GM23338 (cell line): ENCODE measurements around the gene ULBP1. TPM values are rescaled to one million over a fixed set of nuclear protein-coding genes. Genes with fewer than 3 reads are reported as not detected.
"Not testable (repeated sequence)": the region's sequence is repeated elsewhere in the genome, so short reads cannot be mapped to it uniquely, and the experiment has no call there.

ENCODE experiments used
- ATAC-seq: fragments of 200-7000 bp; cut with Tn5 transposase; 3 replicates; pipeline ENCODE4 v1.9.1; 2020
- DNase-seq: peaks from one replicate; pipeline ENCODE4 v3.0.0-alpha.2; 2015; ENCODE audit warnings: low spot score
- H2AFZ ChIP-seq: fragments of 200-600 bp; sonication (generic); 2 replicates; pipeline ENCODE4 v1.8.0; 2016; ENCODE audit warnings: antibody characterized with exemption, mild to moderate bottlenecking, moderate library complexity
- H3F3A ChIP-seq: fragments of 200-600 bp; sonication (generic); replicated peaks from 2 replicates; pipeline ENCODE4 v1.8.0; 2017; ENCODE audit warnings: antibody characterized with exemption, mixed run types, low read depth
- H3K27ac ChIP-seq: fragments of 200-600 bp; sonication (generic); 2 replicates; pipeline ENCODE4 v1.6.1; 2016; ENCODE audit warnings: low read depth
- H3K27me3 ChIP-seq: fragments of 200-600 bp; sonication (generic); 2 replicates; pipeline ENCODE4 v1.8.0; 2016; ENCODE audit warnings: mild to moderate bottlenecking, mixed run types, moderate library complexity; ENCODE audit not compliant: insufficient read depth
- H3K36me3 ChIP-seq: fragments of 200-600 bp; sonication (generic); 2 replicates; pipeline ENCODE4 v1.8.0; 2016; ENCODE audit warnings: mild to moderate bottlenecking; ENCODE audit not compliant: insufficient read depth
- H3K4me1 ChIP-seq: fragments of 200-600 bp; sonication (generic); 2 replicates; pipeline ENCODE4 v1.8.0; 2016; ENCODE audit warnings: mild to moderate bottlenecking, moderate library complexity; ENCODE audit not compliant: insufficient read depth
- H3K4me2 ChIP-seq: fragments of 200-600 bp; sonication (generic); 2 replicates; pipeline ENCODE4 v1.7.1; 2017; ENCODE audit warnings: mixed run types
- H3K4me3 ChIP-seq: fragments of 200-600 bp; sonication (generic); 2 replicates; pipeline ENCODE4 v1.6.1; 2016; ENCODE audit warnings: mixed run types
- H3K79me2 ChIP-seq: fragments of 200-600 bp; sonication (generic); replicated peaks from 2 replicates; pipeline ENCODE4 v1.8.0; 2017; ENCODE audit warnings: mild to moderate bottlenecking; ENCODE audit not compliant: insufficient read depth
- H3K9me2 ChIP-seq: fragments of 200-600 bp; sonication (generic); 2 replicates; pipeline ENCODE4 v1.8.0; 2017; ENCODE audit not compliant: insufficient read depth
- H4K20me1 ChIP-seq: fragments of 200-600 bp; sonication (generic); replicated peaks from 2 replicates; pipeline ENCODE4 v1.8.0; 2017; ENCODE audit warnings: mild to moderate bottlenecking; ENCODE audit not compliant: insufficient read depth
- H3K27ac Mint-ChIP-seq: 2 replicates; pipeline ENCODE4 v1.8.0; 2020; ENCODE audit warnings: inconsistent platforms, mild to moderate bottlenecking, moderate library complexity, mixed read lengths
- H3K27me3 Mint-ChIP-seq: 3 replicates; pipeline ENCODE4 v1.8.0; 2022; ENCODE audit warnings: low read depth, mild to moderate bottlenecking, moderate library complexity, mixed read lengths, inconsistent platforms; ENCODE audit not compliant: insufficient read depth, poor library complexity
- H3K36me3 Mint-ChIP-seq: 3 replicates; pipeline ENCODE4 v1.8.0; 2021; ENCODE audit warnings: low read depth, mild to moderate bottlenecking, inconsistent platforms, moderate library complexity, mixed read lengths
- H3K4me1 Mint-ChIP-seq: 3 replicates; pipeline ENCODE4 v1.8.0; 2020; ENCODE audit warnings: mild to moderate bottlenecking, inconsistent platforms, mixed read lengths
- H3K4me3 Mint-ChIP-seq: 3 replicates; pipeline ENCODE4 v1.8.0; 2021; ENCODE audit warnings: moderate library complexity, mild to moderate bottlenecking, inconsistent platforms, mixed read lengths
- H3K9me3 Mint-ChIP-seq: 3 replicates; pipeline ENCODE4 v1.8.0; 2020; ENCODE audit warnings: moderate library complexity, mild to moderate bottlenecking, inconsistent platforms, mixed read lengths
- EZH2 ChIP-seq: fragments of 200-600 bp; sonication (generic); IDR thresholded peaks from one replicate; pipeline ENCODE4 v1.8.0; 2017; ENCODE audit warnings: antibody characterized with exemption, mild to moderate bottlenecking, low read depth; ENCODE audit not compliant: unreplicated experiment
- polyA plus RNA-seq: library from polyadenylated mRNA; unstranded; fragments of >200 nt; fragmentation: Nextera tagmentation; extraction: Ambion mirVana; gene quantifications from 2 replicates; pipeline ENCODE4 v1.2.1, GENCODE V29; 2016
- total RNA-seq: library from RNA; depleted of rRNA; stranded (reverse); fragments of >200 nt; shearing (Covaris generic); gene quantifications from 2 replicates; pipeline ENCODE4 v1.2.3, GENCODE V29; 2014

ULBP1 gene
- total and polyA plus RNA-seq, 2 experiments from 2014 or later: 0.74 to 1.7 TPM

DNA sequence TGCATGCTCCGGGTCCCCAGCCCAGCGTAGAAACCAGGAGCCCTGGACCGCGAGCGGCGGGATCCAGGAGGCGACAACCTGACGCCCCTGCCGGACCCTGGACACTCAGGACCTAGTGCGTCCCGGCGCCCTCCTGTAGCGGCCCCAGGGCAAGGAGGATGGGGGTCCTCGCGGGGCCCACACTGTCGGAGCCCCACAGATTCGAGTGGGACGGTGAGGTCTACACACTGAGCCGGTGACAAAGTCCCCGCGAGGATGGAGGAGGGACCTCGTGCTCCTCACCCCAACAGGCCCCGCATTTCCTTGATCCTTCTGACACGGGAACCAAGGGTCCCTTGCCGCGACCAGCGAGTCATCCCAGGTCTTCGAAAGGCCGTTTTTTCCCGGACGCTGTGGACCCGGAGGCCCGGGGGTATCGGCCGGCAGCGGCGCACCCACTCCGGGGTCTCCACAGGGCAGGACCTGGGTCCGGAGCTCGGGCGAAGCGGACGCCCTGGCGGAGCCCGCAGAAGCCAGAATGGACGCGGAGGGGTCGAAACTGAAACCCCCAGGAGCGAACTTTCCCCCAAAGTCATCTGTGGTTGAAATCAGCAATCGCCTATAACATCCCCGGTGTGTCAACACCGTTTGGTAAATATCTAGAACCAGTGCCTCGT lies 9.3 kb upstream of the ULBP1 start:
- H4K20me1 ChIP-seq, H3F3A ChIP-seq, H2AFZ ChIP-seq, H3K9me2 ChIP-seq, H3K36me3 ChIP-seq, H3K79me2 ChIP-seq, H3K9me3 Mint-ChIP-seq, H3K4me1 ChIP-seq, H3K36me3 Mint-ChIP-seq, DNase-seq, H3K27ac ChIP-seq, H3K27ac Mint-ChIP-seq: not testable (repeated sequence)
- H3K4me2 ChIP-seq: peak overlapping the region; percentile 69
- peak overlapping the region; percentile 45 for H3K4me3 ChIP-seq
- TF ChIP-seq EZH2: peak; percentile 66
- ATAC-seq: peak; percentile 38
- H3K4me3 Mint-ChIP-seq: 0 out of 3 replicates have a peak overlapping the region, but pooled peaks have one; percentile 45
- H3K27me3 ChIP-seq: peaks cover 98% of the 10 kb centered on the region
- H3K4me1 Mint-ChIP-seq: peaks cover 12% of the 10 kb centered on the region
- H3K27me3 Mint-ChIP-seq: peaks cover 86% of the 10 kb centered on the region

GRCh38 chr6:149954984-149955653 lies 8.6 kb upstream of the ULBP1 start:
- peak overlapping the region; percentile 45; the same call in 1 of the 2 replicates for H3K4me2 ChIP-seq
- H3K27ac Mint-ChIP-seq: not testable (repeated sequence)

DNA sequence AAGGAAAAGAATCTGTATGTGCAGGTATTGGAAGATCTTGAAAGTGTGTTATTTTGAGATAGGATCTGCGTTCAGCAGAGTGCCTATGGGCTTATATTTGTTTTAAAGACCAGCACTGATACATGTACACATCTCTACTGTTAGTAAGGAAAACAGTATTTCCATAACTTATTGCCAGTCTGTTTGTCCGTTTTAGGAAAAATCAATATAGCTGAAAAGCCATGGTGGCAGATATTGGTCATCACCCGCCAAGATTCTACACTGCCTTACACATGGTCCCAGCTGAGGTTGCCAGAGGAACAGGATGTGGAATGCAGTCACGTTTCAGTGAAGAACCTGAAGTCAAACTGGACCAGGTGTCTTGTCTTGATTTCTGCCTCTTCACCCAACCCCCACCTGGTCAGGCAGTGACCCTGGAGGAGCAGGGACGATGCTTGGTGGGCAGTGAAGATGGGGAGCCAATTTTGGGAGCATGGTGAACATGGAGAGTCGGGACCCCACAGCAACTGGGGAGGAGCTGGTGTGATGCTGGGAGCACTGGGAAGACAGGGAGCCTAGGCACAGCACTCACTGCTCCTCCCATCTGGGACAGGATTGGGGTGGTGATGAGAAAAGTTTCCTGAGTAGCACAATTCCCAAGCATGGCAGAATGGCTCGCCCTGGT lies 8.0 kb upstream of the ULBP1 start:
- not testable (repeated sequence) for H3K4me2 ChIP-seq, ATAC-seq, H3K36me3 Mint-ChIP-seq, H3K4me3 Mint-ChIP-seq, DNase-seq, H3K9me3 Mint-ChIP-seq, H4K20me1 ChIP-seq, H3K27ac ChIP-seq, H3K36me3 ChIP-seq, H3F3A ChIP-seq, H3K4me3 ChIP-seq, H3K79me2 ChIP-seq, H3K4me1 ChIP-seq, H2AFZ ChIP-seq, H3K27ac Mint-ChIP-seq, H3K9me2 ChIP-seq
- Mint-ChIP-seq H3K27me3 (peaks cover 87% of the 10 kb centered on the region), H3K4me1 (peaks cover 12% of the 10 kb centered on the region)
- H3K27me3 ChIP-seq: peaks cover 98% of the 10 kb centered on the region

More at GRCh38 chr6:149954984-149955653, 8.6 kb upstream of the ULBP1 start:
- DNase-seq, H3K4me1 ChIP-seq, H4K20me1 ChIP-seq, H3K36me3 Mint-ChIP-seq, H3K79me2 ChIP-seq, H2AFZ ChIP-seq, H3F3A ChIP-seq, H3K27ac ChIP-seq, H3K9me3 Mint-ChIP-seq, H3K36me3 ChIP-seq, H3K9me2 ChIP-seq: not testable (repeated sequence)
- H3K4me3 ChIP-seq: peak overlapping the region; percentile 45; the same call in 1 of the 2 replicates
- peak; percentile 26 for ATAC-seq
- H3K27me3 Mint-ChIP-seq: peaks cover 86% of the 10 kb centered on the region
- peaks cover 98% of the 10 kb centered on the region for H3K27me3 ChIP-seq
- peak; percentile 77 for TF ChIP-seq EZH2
- peaks cover 12% of the 10 kb centered on the region for H3K4me1 Mint-ChIP-seq
- peak overlapping the region; percentile 67 for H3K4me3 Mint-ChIP-seq

GRCh38 chr6:149958124-149958523 lies 5.6 kb upstream of the ULBP1 start:
- not testable (repeated sequence) for H3K36me3 Mint-ChIP-seq, H2AFZ ChIP-seq, H3K4me2 ChIP-seq, H3K27ac Mint-ChIP-seq, H3K4me3 ChIP-seq, H3K4me3 Mint-ChIP-seq, H3F3A ChIP-seq, H3K79me2 ChIP-seq, DNase-seq, H4K20me1 ChIP-seq, H3K9me2 ChIP-seq, H3K36me3 ChIP-seq, H3K4me1 ChIP-seq, ATAC-seq, H3K27ac ChIP-seq, H3K9me3 Mint-ChIP-seq
- H3K27me3 Mint-ChIP-seq: peaks cover 86% of the 10 kb centered on the region
- H3K27me3 ChIP-seq: peaks cover 98% of the 10 kb centered on the region
- peaks cover 15% of the 10 kb centered on the region for H3K4me1 Mint-ChIP-seq

DNA sequence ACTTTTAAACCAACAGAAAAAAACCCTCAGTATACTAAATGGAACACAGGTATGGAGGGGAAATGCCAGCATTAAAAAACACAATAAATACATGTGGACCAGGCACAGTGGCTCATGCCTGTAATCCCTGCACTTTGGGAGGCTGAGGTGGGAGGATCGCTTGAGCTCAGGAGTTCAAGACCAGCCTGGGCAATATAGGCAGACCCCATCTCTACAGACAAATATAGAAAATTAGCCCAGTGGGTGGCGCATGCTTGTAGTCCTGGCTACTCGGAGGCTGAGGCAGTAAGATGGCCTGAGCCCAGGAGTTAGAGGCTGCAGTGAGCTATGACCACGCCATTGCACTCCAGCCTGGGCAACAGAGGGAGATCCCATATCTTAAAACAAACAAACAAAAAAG lies 3.9 kb upstream of the ULBP1 start:
- H3K4me1 Mint-ChIP-seq: peaks cover 16% of the 10 kb centered on the region
- H3K36me3 Mint-ChIP-seq, H3K4me3 ChIP-seq: not testable (repeated sequence)

More for the DNA sequence above, 3.9 kb upstream of the ULBP1 start:
- ATAC-seq, H3K4me1 ChIP-seq, H3K27ac ChIP-seq, H3K79me2 ChIP-seq, H3F3A ChIP-seq, H3K36me3 ChIP-seq, H2AFZ ChIP-seq, H3K4me3 Mint-ChIP-seq, H3K4me2 ChIP-seq, H3K27ac Mint-ChIP-seq, DNase-seq, H3K9me2 ChIP-seq, H4K20me1 ChIP-seq, H3K9me3 Mint-ChIP-seq: not testable (repeated sequence)
- peaks cover 98% of the 10 kb centered on the region for H3K27me3 ChIP-seq
- H3K27me3 Mint-ChIP-seq: peaks cover 86% of the 10 kb centered on the region
